GM19238 (cell line): ENCODE results near the gene BCAT1.
A peak's percentile ranks its signal among the peaks of the same experiment; 100 is the strongest.
"Not testable (repeated sequence)": the region's sequence is repeated elsewhere in the genome, so short reads cannot be mapped to it uniquely, and the experiment has no call there.

ENCODE experiments used
- DNase-seq: peaks from one replicate; pipeline ENCODE4 v3.0.0; 2011; ENCODE audit warnings: low spot score; ENCODE audit not compliant: insufficient read length

The BCAT1 gene

DNA sequence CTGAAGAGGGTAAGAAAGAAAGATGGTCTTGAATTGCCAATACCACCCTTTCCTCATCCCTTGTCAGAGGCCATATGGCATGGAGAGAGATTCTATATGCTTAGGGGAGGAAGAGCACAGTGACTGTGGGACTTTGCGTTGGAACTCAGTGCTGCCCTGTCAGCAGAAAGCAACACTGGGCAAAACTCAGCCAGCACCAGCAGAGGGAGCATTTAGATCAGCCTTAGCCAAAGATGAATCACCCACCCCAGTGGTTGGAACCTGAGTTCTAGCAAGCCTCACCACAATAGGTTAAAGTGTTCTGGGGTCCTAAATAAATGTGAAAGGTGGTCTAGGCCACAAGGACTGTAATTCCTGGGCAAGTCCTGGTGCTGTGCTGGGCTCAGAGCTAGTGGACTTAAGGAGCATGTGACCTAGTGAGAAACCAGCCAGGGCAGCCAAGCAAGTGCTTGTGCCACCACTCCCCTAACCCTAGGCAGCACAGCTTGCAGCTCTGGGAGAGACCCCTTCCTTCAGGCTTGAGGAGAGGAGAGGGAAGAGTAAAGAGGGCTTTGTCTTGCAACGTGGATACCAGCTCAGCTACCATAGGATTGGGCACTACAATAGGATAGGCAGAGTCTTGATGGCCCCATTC, 11.4 kb upstream of the BCAT1 start:
- no peak for DNase-seq

DNA sequence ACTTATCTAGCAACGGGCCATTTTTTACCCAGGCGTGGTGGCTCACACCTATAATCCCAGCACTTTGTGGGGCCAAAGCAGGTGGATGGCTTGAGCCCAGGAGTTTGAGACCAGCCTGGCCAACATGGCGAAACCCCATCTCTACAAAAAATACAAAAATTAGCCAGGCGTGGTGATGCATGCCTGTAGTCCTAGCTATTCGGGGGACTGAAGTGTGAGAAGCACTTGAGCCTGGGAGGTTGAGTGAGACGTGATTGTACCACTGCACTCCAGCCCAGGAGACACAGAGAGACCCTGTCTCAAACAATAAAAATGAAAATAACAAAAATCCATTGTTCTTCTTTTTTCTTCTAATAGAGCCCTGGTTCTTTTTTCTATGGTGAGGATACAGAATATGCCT, 7.5 kb upstream of the BCAT1 start:
- not testable (repeated sequence) for DNase-seq

GRCh38 chr12:24955853-24956252, 7.0 kb upstream of the BCAT1 start:
- no peak for DNase-seq

GRCh38 chr12:24955389-24955788, 6.5 kb upstream of the BCAT1 start:
- DNase-seq, result no peak

GRCh38 chr12:24954261-24954660, 5.4 kb upstream of the BCAT1 start:
- DNase-seq, result no peak

GRCh38 chr12:24952389-24952788, 3.5 kb upstream of the BCAT1 start:
- DNase-seq, result no peak

GRCh38 chr12:24950231-24950834, 1.4 kb upstream of the BCAT1 start:
- DNase-seq, result no peak

GRCh38 chr12:24948420-24948756, 513 bp downstream of the BCAT1 start:
- DNase-seq, result no peak

DNA sequence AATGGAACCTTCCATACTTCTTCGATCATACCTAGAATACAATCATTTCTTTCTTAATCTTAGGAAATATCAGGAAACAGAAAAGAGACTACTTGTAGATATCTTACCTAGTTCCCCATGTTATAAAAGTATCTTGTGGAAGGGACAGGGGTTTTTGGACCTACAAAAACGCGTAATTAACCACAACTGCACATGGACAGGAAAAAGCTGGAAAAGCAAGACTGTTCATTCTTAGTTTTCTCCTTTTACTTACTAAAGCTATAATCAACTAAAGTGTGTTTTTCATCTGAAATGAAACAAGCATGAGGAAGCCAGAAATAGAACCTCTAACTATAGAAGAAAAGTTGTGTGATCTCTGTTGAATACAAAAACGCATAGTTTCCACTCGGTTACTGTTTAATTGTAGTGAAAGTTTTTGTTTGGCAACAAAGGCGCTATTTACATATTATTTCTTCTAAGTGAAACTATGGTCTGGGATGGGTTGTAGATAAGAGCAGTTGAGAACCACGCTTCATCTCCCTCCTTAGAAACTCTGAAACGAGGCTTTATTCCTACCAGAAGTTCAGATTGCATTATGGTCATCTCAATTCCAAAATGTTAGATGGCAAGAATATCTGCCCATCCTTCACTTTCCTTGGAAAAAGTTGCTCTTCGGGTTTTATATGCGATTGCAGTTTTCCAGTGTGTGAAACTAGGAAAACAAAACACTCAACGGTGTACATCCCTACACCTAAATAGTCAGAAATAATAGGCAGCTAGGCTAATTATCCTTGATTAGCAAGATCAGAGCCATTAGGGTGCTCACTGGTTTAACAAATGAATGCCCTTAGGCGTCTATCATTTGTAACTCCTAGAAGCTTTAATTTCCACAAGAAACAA, 1.1 kb downstream of the BCAT1 start:
- DNase-seq, result no peak

DNA sequence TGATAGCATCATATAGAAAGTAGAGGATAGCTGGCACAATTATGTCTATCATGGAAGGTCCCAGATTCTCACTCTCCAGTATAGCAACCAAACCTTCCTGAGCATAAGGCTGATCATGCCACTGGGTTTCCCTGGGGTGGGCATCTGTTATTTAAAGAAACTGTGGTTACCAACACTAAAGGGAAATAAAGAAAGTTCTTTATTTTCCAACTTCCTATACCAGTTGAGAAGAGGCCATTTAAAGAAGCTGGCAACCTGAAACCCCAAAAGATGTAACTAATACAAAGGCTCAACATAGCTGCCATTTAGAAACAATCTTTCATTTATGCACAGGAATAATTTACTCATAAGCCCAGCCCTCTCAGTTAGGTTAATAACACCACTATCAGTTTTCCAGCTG, 3.1 kb downstream of the BCAT1 start:
- no peak for DNase-seq

DNA sequence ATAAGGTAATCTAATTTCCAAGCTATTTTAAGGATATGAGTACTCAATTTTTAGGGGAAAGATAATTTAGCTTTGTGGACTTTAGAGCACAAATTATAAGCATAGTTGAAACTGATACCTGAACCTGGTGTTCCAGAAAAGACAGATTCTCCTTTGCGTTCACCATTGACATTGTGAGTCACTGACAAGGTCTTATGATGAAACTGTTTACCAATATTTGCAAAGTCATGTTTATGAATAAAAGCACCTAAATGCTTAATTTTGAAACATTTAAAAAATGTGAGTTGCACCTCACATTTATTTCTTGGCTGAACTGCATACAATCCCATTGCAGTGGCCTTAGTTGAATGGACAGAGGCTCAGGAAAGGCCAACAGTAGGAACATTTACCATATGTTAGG, 3.9 kb downstream of the BCAT1 start:
- no peak for DNase-seq

GRCh38 chr12:24944601-24944975, 4.3 kb downstream of the BCAT1 start:
- no peak for DNase-seq

- no peak for DNase-seq
Observed at GRCh38 chr12:24943947-24944600, 4.8 kb downstream of the BCAT1 start.

GRCh38 chr12:24940157-24940556, 8.7 kb downstream of the BCAT1 start:
- no peak for DNase-seq

GRCh38 chr12:24939551-24939950, 9.3 kb downstream of the BCAT1 start:
- DNase-seq, result not testable (repeated sequence)

DNA sequence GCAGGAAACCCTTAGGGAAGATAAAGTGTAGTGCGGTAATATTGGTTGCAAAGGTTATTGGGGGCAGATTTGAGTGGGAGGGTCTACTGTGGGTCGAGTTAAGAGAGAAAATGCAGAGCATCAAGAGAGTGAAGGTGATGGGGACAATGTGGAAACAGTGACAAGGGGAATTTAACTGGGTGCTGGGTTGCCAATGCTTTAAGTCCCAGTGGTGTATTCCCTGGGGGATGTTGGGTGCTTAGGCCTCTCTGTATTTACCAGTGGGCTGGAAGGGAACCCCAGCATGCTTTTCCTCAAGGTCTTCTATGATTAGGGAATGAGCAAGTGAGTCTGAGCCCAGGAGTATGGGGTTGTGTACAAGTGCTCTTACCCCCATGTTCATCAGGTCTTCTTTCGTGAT, 10.6 kb downstream of the BCAT1 start:
- DNase-seq, result no peak

DNA sequence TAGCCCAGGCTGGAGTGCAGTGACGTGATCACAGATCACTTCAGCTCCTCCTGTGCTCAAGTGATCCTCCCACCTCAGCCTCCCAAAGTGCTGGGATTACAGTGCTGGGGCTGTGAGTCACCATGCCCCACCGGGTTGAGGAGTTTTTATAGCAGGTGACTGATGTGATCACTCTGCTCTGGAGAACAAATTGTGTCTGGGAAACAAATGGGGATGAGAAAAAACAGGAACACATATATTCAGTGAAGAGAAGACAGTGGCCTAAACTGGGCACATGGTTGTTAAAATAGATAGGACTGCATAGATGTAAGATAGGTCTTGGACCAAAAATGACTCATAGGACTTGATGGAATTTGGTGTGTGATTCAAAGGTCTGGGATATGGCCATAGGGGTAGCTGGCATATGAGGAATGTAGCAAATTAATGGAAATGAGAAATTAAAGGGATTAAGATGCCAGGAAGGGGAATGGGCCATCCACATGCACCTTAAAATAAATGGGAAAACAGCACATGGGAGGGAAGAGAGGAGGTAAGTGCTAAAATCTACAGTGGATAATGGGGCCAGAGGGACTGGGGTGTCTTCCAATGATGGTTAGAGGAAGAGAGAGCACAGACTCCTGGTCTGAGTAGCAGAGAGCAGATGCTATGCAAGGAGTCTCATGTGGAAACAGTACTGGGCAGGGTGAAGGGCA, 11.2 kb downstream of the BCAT1 start:
- no peak for DNase-seq

GRCh38 chr12:24933694-24934407, 15.1 kb downstream of the BCAT1 start:
- no peak for DNase-seq

GRCh38 chr12:24931666-24932405, 17.1 kb downstream of the BCAT1 start:
- DNase-seq, result peak; percentile 36

DNA sequence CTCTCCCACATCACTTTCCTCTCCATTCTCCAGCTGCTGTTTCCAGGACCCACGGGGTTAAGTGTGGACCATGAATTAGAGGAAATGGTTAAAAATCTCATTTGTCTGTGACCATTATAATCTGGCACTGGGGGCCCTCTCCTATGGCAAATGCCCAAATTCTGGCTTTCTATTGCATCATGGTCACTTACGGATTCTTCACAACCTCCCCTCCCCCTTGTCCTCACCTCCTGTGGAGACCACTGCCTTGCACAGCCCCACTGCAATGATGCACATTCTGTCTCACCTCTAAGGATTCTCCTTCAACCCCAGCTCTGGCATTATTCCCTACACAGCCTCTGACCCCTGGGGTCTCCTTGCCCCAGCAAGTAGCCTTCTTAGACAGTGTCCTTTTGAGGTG, 18.9 kb downstream of the BCAT1 start:
- no peak for DNase-seq
